GM19240 (cell line): Measurements from ENCODE around the gene OR4E2.
"Not testable (repeated sequence)": the region's sequence is repeated elsewhere in the genome, so short reads cannot be mapped to it uniquely, and the experiment has no call there.

ENCODE experiments used
- DNase-seq: peaks from one replicate; pipeline ENCODE4 v3.0.0; 2011; ENCODE audit warnings: low spot score; ENCODE audit not compliant: insufficient read length

The OR4E2 gene

GRCh38 chr14:21697662-21698061 lies 44.0 kb downstream of the OR4E2 start:
- not testable (repeated sequence) for DNase-seq

- not testable (repeated sequence) for DNase-seq
Measured at GRCh38 chr14:21698538-21698937, 44.9 kb downstream of the OR4E2 start.

GRCh38 chr14:21699551-21699950 lies 45.9 kb downstream of the OR4E2 start:
- no peak for DNase-seq

- DNase-seq = no peak
Measured at GRCh38 chr14:21702316-21702715, 48.7 kb downstream of the OR4E2 start.

GRCh38 chr14:21703357-21704326 lies 50.0 kb downstream of the OR4E2 start:
- DNase-seq = no peak

- DNase-seq = no peak
Measured at GRCh38 chr14:21704338-21704737, 50.7 kb downstream of the OR4E2 start.

GRCh38 chr14:21711360-21711961 lies 57.8 kb downstream of the OR4E2 start:
- DNase-seq = no peak

- DNase-seq = no peak
Measured at GRCh38 chr14:21712036-21712435, 58.4 kb downstream of the OR4E2 start.

- no peak for DNase-seq
Measured at GRCh38 chr14:21714318-21714929, 60.8 kb downstream of the OR4E2 start.
